SK-N-SH treated with all-trans-retinoic acid at 6 μM for 48 hours (cell line): ENCODE data around the gene CDC45.
"Not testable (repeated sequence)": the region's sequence is repeated elsewhere in the genome, so short reads cannot be mapped to it uniquely, and the experiment has no call there.

Experiments
- ATAC-seq: fragments of 200-7000 bp; cut with Tn5 transposase; 3 replicates; pipeline ENCODE4 v1.9.1; 2020; ENCODE audit warnings: mild to moderate bottlenecking, moderate library complexity
- ARNTL ChIP-seq: fragments of 450-650 bp; formaldehyde crosslinking; IDR thresholded peaks from 2 replicates; pipeline ENCODE4 v1.5.0; 2020; ENCODE audit warnings: low read depth, mild to moderate bottlenecking, moderate library complexity, borderline replicate concordance
- BACH2 ChIP-seq: fragments of 250-450 bp; sonication (Bioruptor Pico); IDR thresholded peaks from 2 replicates; pipeline ENCODE4 v1.9.0; 2021; ENCODE audit warnings: mild to moderate bottlenecking, borderline replicate concordance
- CSRNP3 ChIP-seq: fragments of 250-450 bp; sonication (Bioruptor Pico); IDR thresholded peaks from 2 replicates; pipeline ENCODE4 v1.5.1; 2021; ENCODE audit warnings: mild to moderate bottlenecking, moderate library complexity
- ESRRG ChIP-seq: fragments of 250-450 bp; sonication (Bioruptor Pico); IDR thresholded peaks from 2 replicates; pipeline ENCODE4 v1.6.1; 2021; ENCODE audit warnings: mild to moderate bottlenecking
- GLIS3 ChIP-seq: fragments of 250-450 bp; sonication (Bioruptor Pico); IDR thresholded peaks from 2 replicates; pipeline ENCODE4 v1.5.0; 2020; ENCODE audit warnings: mild to moderate bottlenecking, moderate library complexity
- ISL1 ChIP-seq: fragments of 250-450 bp; sonication (Bioruptor Pico); IDR thresholded peaks from 2 replicates; pipeline ENCODE4 v2.1.2; 2022; ENCODE audit warnings: mild to moderate bottlenecking, moderate library complexity
- OSR1 ChIP-seq: fragments of 250-450 bp; sonication (Bioruptor Pico); IDR thresholded peaks from 2 replicates; pipeline ENCODE4 v1.8.0; 2022; ENCODE audit warnings: moderate library complexity, mild to moderate bottlenecking, inconsistent platforms
- PATZ1 ChIP-seq: fragments of 250-450 bp; sonication (Bioruptor Pico); IDR thresholded peaks from 2 replicates; pipeline ENCODE4 v1.8.0; 2020; ENCODE audit warnings: mild to moderate bottlenecking, moderate library complexity, borderline replicate concordance
- PPARA ChIP-seq: fragments of 250-450 bp; sonication (Bioruptor Pico); IDR thresholded peaks from 2 replicates; pipeline ENCODE4 v1.5.0; 2020; ENCODE audit warnings: mild to moderate bottlenecking, borderline replicate concordance
- RARB ChIP-seq: fragments of 250-450 bp; sonication (Bioruptor Pico); IDR thresholded peaks from 2 replicates; pipeline ENCODE4 v1.8.0; 2021; ENCODE audit warnings: mild to moderate bottlenecking, moderate library complexity
- SNAI2 ChIP-seq: fragments of 250-450 bp; sonication (Bioruptor Pico); IDR thresholded peaks from 2 replicates; pipeline ENCODE4 v1.5.0; 2020; ENCODE audit warnings: mild to moderate bottlenecking, moderate library complexity
- TCF4 ChIP-seq: fragments of 250-450 bp; sonication (Bioruptor Pico); IDR thresholded peaks from 2 replicates; pipeline ENCODE4 v1.8.0; 2021; ENCODE audit warnings: mild to moderate bottlenecking, moderate library complexity, borderline replicate concordance
- TSHZ2 ChIP-seq: fragments of 250-450 bp; sonication (Bioruptor Pico); IDR thresholded peaks from 2 replicates; pipeline ENCODE4 v1.5.0; 2020; ENCODE audit warnings: mild to moderate bottlenecking, moderate library complexity
- ZC3H10 ChIP-seq: fragments of 250-450 bp; sonication (Bioruptor Pico); IDR thresholded peaks from 2 replicates; pipeline ENCODE4 v1.5.1; 2021; ENCODE audit warnings: mild to moderate bottlenecking, moderate library complexity
- ZFP3 ChIP-seq: fragments of 250-450 bp; sonication (Bioruptor Pico); IDR thresholded peaks from 2 replicates; pipeline ENCODE4 v1.5.0; 2020; ENCODE audit warnings: mild to moderate bottlenecking, moderate library complexity
- ZFP30 ChIP-seq: fragments of 450-650 bp; formaldehyde crosslinking; IDR thresholded peaks from 2 replicates; pipeline ENCODE4 v1.5.0; 2022; ENCODE audit warnings: mild to moderate bottlenecking, moderate library complexity
- ZNF565 ChIP-seq: fragments of 450-650 bp; formaldehyde crosslinking; conservative IDR thresholded peaks from 2 replicates; pipeline ENCODE4 v1.5.0; 2020; ENCODE audit warnings: low read depth, mild to moderate bottlenecking, moderate library complexity
- ZNF70 ChIP-seq: fragments of 450-650 bp; formaldehyde crosslinking; IDR thresholded peaks from 2 replicates; pipeline ENCODE4 v1.5.0; 2020; ENCODE audit warnings: mild to moderate bottlenecking, moderate library complexity
- ZNF8 ChIP-seq: fragments of 450-650 bp; formaldehyde crosslinking; IDR thresholded peaks from 2 replicates; pipeline ENCODE4 v1.5.0; 2020; ENCODE audit warnings: mild to moderate bottlenecking, moderate library complexity
- TF ChIP-seq, protein P1 (sequence below): fragments of 250-450 bp; sonication (Bioruptor Pico); IDR thresholded peaks from 2 replicates; pipeline ENCODE4 v1.8.0; 2021; ENCODE audit warnings: low read depth, mild to moderate bottlenecking, moderate library complexity, borderline replicate concordance

The CDC45 gene

GRCh38 chr22:19442166-19442565 is 37.6 kb upstream of the CDC45 start:
- TF ChIP-seq ZC3H10 (CRISPR knock-in tag), result no peak
- no peak for TF ChIP-seq ZNF8
- no peak for TF ChIP-seq ZFP30 (CRISPR knock-in tag)
- no peak for TF ChIP-seq TSHZ2 (CRISPR knock-in tag)
- TF ChIP-seq TCF4 (CRISPR knock-in tag), result no peak
- TF ChIP-seq CSRNP3 (CRISPR knock-in tag), result no peak
- TF ChIP-seq GLIS3 (CRISPR knock-in tag), result no peak
- TF ChIP-seq OSR1 (CRISPR knock-in tag), result no peak
- no peak for TF ChIP-seq ISL1 (CRISPR knock-in tag)
- TF ChIP-seq ESRRG (CRISPR knock-in tag), result no peak
- no peak for TF ChIP-seq PATZ1
- TF ChIP-seq ZFP3 (CRISPR knock-in tag), result no peak
- TF ChIP-seq, protein P1, sequence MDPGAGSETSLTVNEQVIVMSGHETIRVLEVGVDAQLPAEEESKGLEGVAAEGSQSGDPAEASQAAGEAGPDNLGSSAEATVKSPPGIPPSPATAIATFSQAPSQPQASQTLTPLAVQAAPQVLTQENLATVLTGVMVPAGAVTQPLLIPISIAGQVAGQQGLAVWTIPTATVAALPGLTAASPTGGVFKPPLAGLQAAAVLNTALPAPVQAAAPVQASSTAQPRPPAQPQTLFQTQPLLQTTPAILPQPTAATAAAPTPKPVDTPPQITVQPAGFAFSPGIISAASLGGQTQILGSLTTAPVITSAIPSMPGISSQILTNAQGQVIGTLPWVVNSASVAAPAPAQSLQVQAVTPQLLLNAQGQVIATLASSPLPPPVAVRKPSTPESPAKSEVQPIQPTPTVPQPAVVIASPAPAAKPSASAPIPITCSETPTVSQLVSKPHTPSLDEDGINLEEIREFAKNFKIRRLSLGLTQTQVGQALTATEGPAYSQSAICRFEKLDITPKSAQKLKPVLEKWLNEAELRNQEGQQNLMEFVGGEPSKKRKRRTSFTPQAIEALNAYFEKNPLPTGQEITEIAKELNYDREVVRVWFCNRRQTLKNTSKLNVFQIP, result no peak
- no peak for TF ChIP-seq ZNF565 (CRISPR knock-in tag)
- TF ChIP-seq PPARA (CRISPR knock-in tag), result no peak
- TF ChIP-seq SNAI2 (CRISPR knock-in tag), result no peak
- TF ChIP-seq ZNF70 (CRISPR knock-in tag), result no peak
- TF ChIP-seq, all 23 proteins: peak for 0
- no peak for ATAC-seq

GRCh38 chr22:19443544-19444211 is 36.0 kb upstream of the CDC45 start:
- no peak for ATAC-seq
- TF ChIP-seq BACH2, result no peak
- TF ChIP-seq, protein P1, result no peak
- TF ChIP-seq ARNTL, result no peak
- TF ChIP-seq RARB (CRISPR knock-in tag), result no peak
- no peak for TF ChIP-seq ZC3H10 (CRISPR knock-in tag)
- no peak for TF ChIP-seq ZNF8
- TF ChIP-seq CSRNP3 (CRISPR knock-in tag), result no peak
- TF ChIP-seq ZFP30 (CRISPR knock-in tag), result no peak
- TF ChIP-seq OSR1 (CRISPR knock-in tag), result no peak
- TF ChIP-seq PPARA (CRISPR knock-in tag), result no peak

- ATAC-seq, result not testable (repeated sequence)
These were observed 34.3 kb upstream of the CDC45 start for GRCh38 chr22:19445279-19445982.
